Measurements from ENCODE around the gene TRIM65.

The TRIM65 gene

GRCh38 chr17:75909051-75909811, 12.5 kb upstream of the TRIM65 start:
- ATAC-seq (ENCODE audit: low read depth) (no peak), DNase-seq (ENCODE audit: low spot score) (no peak)
- H3K4me3 ChIP-seq (ENCODE audit: severe bottlenecking), result no peak overlapping the region
- peaks cover 7% of the 10 kb centered on the region; the same call in 1 of the 2 replicates for H3K36me3 ChIP-seq (ENCODE audit: low read depth)
- peaks cover 16% of the 10 kb centered on the region for H3K4me1 ChIP-seq (ENCODE audit: insufficient read depth, poor library complexity, severe bottlenecking)
- peak overlapping the region; percentile 44 for H3K27ac ChIP-seq (ENCODE audit: poor library complexity, severe bottlenecking)
- H3K27me3 ChIP-seq (ENCODE audit: insufficient read depth, poor library complexity, severe bottlenecking), result no peaks in the 10 kb centered on the region
- H3K9me3 ChIP-seq (ENCODE audit: severe bottlenecking), result no peaks in the 10 kb centered on the region
- no peak for TF ChIP-seq CTCF (IDR thresholded peaks at IDR 0.05; ENCODE audit: poor library complexity, severe bottlenecking)

GRCh38 chr17:75908201-75908600, 11.4 kb upstream of the TRIM65 start:
- Histone ChIP-seq H3K4me1 (ENCODE audit: insufficient read depth, poor library complexity, severe bottlenecking) (peaks cover 20% of the 10 kb centered on the region), H3K9me3 (ENCODE audit: severe bottlenecking) (no peaks in the 10 kb centered on the region), H3K36me3 (ENCODE audit: low read depth) (peaks cover 10% of the 10 kb centered on the region; the same call in 1 of the 2 replicates), H3K4me3 (ENCODE audit: severe bottlenecking) (no peak overlapping the region), H3K27ac (ENCODE audit: poor library complexity, severe bottlenecking) (no peak overlapping the region), H3K27me3 (ENCODE audit: insufficient read depth, poor library complexity, severe bottlenecking) (no peaks in the 10 kb centered on the region)
- TF ChIP-seq CTCF (IDR thresholded peaks at IDR 0.05; ENCODE audit: poor library complexity, severe bottlenecking), result no peak
- ATAC-seq (ENCODE audit: low read depth) (no peak), DNase-seq (ENCODE audit: low spot score) (no peak)

- Histone ChIP-seq H3K4me1 (ENCODE audit: insufficient read depth, poor library complexity, severe bottlenecking) (peaks cover 20% of the 10 kb centered on the region), H3K4me3 (ENCODE audit: severe bottlenecking) (no peak overlapping the region), H3K27ac (ENCODE audit: poor library complexity, severe bottlenecking) (peak overlapping the region; percentile 69), H3K36me3 (ENCODE audit: low read depth) (peaks cover 24% of the 10 kb centered on the region), H3K27me3 (ENCODE audit: insufficient read depth, poor library complexity, severe bottlenecking) (no peaks in the 10 kb centered on the region), H3K9me3 (ENCODE audit: severe bottlenecking) (no peaks in the 10 kb centered on the region)
- no peak for ATAC-seq (ENCODE audit: low read depth)
- DNase-seq (ENCODE audit: low spot score), result no peak
- TF ChIP-seq CTCF (IDR thresholded peaks at IDR 0.05; ENCODE audit: poor library complexity, severe bottlenecking), result no peak
Observed at GRCh38 chr17:75906143-75906884, 9.6 kb upstream of the TRIM65 start.

- no peaks in the 10 kb centered on the region for H3K9me3 ChIP-seq (ENCODE audit: severe bottlenecking)
- H3K36me3 ChIP-seq (ENCODE audit: low read depth), result peaks cover 34% of the 10 kb centered on the region
- no peaks in the 10 kb centered on the region for H3K27me3 ChIP-seq (ENCODE audit: insufficient read depth, poor library complexity, severe bottlenecking)
- peak within 1 kb of the TSS; percentile 69 for H3K27ac ChIP-seq (ENCODE audit: poor library complexity, severe bottlenecking)
- ATAC-seq (ENCODE audit: low read depth), result peak; percentile 96
- peak; percentile 97 for DNase-seq (ENCODE audit: low spot score)
- peak; percentile 98 for TF ChIP-seq CTCF (IDR thresholded peaks at IDR 0.05; ENCODE audit: poor library complexity, severe bottlenecking)
- H3K4me3 ChIP-seq (ENCODE audit: severe bottlenecking), result peak within 1 kb of the TSS; percentile 78
- peaks cover 13% of the 10 kb centered on the region for H3K4me1 ChIP-seq (ENCODE audit: insufficient read depth, poor library complexity, severe bottlenecking)
Observed at GRCh38 chr17:75904749-75905521, 8.2 kb upstream of the TRIM65 start, which contains the start of gene MRPL38. MRPL38 (minus strand) TSS chr17:75904884; CDS start chr17:75904875, 9 bp downstream.

Measured in RWPE2 (cell line).